GM15510 (cell line): Measurements from ENCODE around the gene LPIN3.

ENCODE experiments used
- POLR2A ChIP-seq: IDR thresholded peaks from 3 replicates; pipeline ENCODE4 v1.6.1; 2011; ENCODE audit warnings: borderline replicate concordance; ENCODE audit not compliant: insufficient read length; ENCODE audit errors: extremely low read depth

The LPIN3 gene

DNA sequence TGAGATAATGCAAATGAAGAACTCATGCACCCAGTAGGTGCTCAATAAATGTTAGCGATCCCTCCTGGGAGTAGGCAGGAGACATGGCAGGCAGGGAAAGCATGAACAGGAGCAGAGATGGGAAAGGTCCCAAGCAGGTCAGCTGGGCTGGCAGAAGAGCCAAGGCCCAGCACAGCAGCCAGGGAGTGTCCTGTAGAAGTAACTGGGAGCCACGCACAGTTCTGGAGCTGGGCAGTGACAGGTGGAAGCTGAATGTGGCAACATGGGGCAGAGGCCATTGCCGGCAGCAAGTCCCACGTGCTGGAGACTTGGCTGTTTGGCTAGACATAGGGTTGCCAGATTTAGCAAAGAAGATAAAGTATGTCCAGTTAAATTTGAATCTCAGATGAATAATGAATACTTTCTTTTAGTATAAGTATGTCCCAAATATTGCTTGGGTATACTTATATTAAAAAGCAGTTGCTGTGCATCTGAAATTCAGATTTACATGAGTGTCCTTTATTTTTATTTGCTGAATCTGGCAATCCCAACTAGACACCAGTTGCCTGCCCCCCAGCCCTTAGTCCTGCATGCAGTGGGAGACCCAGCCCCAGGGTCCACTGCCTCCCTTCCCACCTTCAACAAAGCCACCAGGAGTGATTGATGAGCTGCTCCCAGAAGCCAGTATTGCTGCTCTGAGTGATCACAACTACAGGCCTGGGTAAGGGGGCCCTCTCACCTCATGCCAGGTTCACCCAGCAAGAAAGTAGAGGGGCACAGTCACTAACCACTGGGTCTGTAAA, 3.7 kb upstream of the LPIN3 start:
- no peak for TF ChIP-seq POLR2A

DNA sequence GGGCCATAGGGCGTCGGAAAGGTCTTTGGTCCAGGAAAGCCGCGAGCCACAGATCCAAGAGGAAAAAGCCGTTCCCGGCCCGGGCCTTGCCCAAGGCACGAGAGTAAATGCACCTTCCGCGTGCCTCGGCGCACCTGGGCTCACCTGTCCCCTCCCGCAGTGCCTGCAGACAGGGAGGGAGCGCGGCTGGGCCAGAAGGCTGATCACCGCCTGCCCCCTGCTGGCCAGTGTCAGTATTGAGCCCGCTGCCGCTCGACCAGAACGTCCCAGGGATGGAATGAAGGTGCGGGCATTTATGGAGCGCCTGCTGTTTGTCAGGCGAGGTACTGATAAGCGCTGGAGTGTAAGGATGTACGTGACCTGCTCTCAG, 679 bp upstream of the LPIN3 start:
- no peak for TF ChIP-seq POLR2A

DNA sequence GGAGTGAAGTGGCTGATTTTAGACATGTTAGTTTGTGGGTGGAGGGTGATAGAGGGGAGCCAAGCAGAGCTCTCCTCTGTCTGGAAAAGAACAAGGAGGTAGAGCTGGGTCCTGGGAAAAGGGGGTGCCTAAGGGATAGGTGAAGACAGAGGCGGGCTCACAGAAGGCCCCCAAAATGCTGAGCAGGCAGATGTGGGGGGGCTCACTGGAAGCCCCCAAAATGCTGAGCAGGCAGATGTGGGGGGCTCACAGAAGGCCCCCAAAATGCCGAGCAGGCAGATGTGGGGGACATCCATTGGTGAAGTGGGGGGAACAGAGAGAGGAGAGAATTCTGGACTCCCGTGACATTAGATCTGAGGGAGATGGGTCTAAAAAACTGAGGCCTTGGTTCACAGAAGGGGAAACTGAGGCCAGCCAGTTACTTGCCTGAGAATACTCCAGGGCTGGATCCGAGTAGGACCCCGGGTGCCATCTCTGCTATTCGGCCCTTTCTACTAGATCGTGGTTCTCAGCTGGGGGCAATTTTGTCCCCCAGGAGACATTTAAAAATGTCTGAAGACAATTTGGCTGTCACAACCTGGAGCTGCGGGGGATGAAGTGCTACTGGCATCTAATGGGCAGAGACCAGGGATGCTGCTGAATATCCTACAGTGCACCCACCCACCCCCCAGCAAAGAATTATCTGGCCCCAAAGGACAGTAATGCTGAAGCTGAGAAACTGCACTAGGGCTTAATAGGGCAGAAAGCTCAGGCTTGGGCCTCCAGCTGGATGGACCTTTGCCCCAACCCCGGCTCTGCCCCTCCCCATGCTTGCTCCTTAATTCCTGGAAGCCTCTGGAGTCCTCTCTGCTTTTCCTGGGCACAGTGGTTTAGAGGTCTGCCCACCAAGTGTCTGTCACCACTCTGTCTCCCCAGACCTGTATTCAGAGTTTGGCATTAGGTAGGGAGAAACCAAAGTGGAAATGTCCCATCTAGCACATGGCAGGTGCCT, 2.1 kb downstream of the LPIN3 start:
- TF ChIP-seq POLR2A: no peak

DNA sequence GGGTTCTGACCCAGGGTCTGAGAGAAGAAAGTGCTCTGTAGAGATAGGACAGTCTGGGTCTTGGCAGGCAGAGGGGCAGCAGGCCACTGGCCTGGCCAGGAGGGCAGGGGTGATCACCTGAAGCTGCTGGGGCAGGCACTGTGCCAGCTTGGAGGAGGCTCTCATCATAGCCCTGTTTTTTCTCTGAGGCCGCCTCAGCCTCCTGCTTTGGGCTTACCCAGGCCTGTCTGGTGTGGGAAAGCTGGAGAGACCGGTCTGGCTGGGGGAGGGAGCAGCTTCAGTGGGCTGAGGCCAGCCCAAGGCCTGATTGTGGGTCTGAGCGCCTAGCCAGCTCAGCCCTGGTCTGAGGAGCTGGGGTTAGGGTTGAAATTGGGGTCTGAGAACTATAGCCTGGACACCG, 3.9 kb downstream of the LPIN3 start:
- no peak for TF ChIP-seq POLR2A

DNA sequence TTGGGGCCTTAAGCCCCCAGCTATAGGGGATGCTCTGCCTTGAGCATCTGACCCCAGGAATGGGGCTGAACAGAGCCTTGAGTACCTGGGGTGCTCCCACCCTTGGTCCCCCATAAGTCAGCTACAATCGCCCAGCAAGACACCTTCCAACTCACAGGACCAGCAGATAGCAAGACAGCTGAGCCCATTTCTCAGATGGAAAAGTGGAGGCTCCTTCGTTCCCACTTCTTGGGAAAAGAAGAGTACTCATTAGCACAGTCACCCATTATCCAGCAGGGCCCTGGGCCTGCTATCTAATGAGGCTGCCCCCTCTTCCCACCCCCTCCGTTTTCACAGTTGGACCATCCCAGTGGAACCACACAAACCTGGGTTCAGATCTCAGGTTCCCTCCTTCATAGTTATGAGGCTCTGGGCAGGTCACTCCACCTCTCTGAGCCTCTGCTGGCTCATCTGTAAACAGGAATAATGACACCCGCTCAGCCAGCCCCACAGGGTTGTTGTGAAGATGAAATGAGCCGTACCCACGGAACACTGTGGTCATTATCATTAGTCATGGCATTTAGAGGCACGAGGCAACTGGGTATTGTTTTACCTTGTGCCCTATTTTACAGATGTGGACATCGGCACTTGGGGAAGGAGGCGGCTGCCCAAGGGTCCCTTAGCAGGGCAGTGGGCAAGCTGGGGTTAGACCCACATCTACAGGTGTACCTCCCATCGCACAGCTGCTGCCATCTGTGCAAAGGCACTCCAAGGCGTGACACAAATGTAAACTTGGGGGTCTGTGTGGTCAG, 4.5 kb downstream of the LPIN3 start:
- TF ChIP-seq POLR2A: no peak

DNA sequence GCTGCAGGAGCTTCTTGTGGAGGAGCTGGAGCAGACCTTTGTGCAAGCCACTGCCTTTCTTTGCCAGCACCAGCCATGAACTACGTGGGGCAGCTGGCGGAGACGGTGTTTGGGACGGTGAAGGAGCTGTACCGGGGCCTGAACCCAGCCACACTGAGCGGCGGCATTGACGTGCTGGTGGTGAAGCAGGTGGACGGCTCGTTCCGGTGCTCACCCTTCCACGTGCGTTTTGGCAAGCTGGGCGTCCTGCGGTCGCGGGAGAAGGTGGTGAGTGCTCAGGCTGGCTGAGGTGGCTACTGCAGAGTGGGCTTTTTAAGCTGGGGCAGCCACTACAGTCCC, 5.1 kb downstream of the LPIN3 start:
- no peak for TF ChIP-seq POLR2A

DNA sequence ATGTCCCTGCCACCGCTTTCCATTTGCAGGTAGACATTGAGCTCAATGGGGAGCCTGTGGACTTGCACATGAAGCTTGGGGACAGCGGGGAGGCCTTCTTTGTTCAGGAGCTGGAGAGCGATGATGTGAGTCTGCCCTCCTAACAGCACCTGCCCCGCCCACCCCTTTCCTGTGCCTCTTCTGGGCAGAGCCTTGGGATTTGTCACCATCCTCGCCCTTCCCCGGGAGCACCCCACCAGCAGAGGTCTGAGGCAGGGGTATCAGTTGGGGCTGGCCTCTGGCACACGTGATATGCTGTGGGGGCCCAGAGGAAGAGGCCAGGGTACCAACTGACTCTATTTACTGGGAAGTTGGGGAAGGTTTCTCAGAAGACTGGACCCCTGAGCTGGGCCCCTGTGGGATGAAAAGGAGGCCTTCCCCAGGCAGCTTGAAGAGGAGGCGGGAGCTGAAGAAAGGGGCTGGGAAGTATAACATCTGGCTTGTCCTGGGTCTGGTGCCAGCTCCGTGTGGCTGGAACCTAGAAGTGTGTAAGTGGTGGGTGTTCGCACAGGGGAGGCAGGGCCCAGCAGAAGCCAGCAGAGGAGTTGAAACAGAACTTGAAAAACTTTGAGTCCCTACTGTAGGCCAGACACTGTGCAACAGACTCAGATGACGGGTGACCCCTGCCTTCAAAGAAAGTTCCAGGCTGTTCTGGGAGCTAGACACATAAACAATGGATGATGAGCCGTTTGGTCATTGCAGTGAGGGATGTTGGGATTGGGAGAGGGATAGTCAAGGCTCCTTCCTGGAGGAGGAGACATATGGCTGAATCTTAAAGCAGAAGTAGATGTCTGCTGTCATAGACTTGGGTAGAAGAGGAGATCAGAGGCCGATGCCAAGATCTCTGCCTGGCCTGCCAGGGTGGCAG, 7.2 kb downstream of the LPIN3 start:
- TF ChIP-seq POLR2A: no peak

DNA sequence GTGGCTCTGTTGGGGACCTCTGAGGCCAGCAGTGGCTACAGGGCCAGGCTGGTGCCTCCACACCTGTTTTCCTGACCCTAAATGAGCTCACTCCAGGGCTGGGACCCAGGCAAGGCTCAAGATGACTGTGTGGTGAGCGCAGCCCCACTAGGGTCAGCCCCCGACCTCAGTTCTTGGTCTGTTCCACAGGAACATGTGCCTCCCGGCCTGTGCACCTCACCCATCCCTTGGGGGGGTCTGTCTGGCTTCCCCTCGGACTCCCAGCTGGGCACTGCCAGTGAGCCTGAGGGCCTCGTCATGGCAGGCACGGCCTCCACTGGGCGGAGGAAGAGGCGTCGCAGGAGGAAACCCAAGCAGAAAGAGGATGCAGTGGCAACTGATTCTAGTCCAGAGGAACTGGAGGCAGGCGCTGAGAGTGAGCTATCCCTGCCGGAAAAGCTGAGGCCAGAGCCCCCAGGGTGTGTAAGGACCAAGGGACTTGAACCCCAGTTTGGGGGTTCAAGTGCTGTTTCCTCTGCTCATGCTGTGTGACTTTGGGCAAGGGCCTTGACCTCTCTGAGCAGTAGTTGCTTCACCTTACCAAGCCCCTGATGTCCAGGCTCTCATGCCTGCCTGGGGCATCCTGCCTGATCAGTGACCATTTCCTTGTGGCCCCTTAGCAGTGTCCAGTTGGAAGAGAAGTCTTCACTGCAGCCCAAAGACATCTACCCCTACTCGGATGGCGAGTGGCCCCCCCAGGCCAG, 8.0 kb downstream of the LPIN3 start:
- TF ChIP-seq POLR2A: no peak

DNA sequence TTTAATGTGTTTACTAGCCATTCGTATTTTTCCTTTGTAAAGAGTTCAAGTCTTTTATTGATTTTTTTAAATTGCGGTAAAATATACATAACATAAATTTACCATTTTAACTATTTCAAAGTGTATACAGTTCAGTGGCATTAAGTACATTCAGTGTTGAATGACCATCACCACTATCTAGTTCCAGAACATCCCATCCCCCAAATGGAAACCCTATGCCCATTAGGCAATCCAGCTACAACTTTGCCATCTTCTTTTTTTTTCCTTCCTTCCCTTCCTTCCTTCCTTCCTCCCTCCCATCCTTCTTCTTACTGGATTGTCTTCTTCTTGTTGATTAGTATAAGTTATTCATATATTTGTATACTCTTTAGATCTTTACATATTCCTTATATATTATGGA, 8.6 kb downstream of the LPIN3 start:
- TF ChIP-seq POLR2A: no peak

DNA sequence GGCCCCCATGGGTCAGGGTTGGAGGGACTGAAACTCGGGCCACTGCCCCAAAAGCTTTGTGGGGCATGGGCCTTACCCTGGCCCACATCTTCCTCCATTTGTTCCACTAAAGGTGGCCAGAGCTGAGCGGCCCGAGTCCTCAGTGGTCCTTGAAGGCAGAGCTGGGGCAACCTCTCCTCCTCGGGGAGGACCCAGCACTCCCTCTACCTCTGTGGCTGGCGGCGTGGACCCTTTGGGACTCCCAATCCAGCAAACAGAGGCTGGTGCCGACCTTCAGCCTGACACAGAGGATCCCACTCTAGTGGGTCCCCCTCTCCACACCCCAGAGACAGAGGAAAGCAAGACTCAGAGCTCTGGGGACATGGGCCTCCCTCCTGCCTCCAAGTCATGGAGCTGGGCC, 9.3 kb downstream of the LPIN3 start:
- no peak for TF ChIP-seq POLR2A

DNA sequence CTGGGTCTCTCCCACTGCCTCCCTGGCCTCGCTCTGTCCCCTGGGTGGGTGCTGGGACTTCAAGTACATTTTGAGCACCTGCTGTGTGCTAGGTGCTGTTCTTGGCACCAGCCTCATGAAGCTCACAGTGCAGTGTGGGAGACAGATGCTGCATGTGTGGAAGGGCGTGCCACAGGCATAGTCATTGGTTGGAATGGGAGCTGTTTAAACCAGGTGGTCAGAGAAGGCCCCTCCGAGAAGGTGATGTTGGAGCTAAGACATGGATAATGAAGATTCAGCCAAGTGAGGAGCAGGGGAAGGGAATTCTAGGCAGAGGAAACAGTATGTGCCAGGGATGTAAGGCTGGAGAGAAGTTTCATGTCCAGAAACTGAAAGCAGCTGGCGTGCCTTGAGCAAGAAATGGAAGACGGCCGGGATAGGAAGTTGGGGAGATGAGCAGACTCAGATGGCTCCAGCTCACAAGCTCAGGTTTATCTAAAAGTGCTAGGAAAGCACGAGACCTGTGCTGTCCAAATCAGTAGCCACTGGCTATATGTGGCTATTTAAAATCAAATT, 9.9 kb downstream of the LPIN3 start:
- TF ChIP-seq POLR2A: no peak

DNA sequence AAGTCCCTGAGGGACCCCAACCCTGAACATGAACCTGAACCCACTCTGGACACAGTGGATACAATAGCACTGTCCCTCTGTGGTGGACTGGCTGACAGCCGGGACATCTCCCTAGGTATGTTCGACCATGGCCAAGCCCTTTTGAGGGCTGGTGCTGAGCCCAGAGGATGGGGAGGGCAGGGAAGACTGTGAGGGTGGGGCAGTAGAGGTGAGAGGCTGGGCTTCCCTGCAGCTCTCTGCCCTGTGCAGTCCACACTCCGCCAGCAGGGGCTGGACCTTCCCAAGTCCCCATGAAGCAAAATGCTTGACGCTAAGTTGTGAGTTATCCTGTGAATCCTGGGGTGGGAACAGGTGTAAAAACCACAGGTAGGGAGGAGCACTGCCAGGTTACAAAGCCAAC, 11.5 kb downstream of the LPIN3 start:
- no peak for TF ChIP-seq POLR2A

DNA sequence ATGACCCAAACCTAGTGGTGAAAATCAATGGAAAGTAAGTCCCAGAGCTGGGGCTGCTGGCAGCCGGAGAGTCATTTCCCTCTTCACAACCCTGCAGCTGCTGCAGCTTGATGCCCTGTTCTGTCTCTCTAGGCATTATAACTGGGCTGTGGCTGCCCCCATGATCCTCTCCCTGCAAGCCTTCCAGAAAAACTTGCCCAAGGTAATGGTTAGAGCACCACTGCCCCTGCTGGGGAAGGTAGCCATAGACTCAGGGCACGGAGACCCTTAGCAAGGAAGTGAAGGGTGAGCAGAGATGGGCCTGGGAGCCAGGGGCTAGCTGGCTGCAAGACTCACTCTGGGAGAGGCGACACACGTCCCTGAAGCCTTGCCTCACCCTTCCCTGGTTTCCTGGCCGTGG, 12.0 kb downstream of the LPIN3 start:
- no peak for TF ChIP-seq POLR2A
